ENCODE results near the gene SERPINE2. TPM values are rescaled to one million over a fixed set of nuclear protein-coding genes. Genes with fewer than 3 reads are reported as not detected.
A peak's percentile ranks its signal among the peaks of the same experiment; 100 is the strongest.

Gene SERPINE2
- total RNA-seq, 1 donor from 2014 or later: 86.1 TPM

DNA sequence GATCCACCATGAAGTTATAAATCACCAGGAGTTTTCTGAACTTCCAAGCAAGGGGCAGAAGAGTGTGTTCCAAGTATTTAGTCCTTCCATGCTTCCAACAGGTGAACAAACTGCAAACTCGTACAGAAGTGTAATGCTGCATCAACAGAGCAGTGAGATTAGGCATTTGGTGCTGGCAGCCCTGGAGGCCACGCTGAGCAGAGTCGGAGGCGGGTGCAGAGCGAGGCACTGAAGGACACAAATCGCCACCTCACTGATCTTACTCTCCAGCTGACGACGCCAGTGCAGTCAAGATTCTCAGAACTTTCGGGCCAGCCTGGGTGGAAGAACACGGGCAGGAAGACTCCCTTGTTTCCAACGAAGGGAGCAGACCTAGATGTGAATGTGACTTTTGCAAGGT lies 39.2 kb downstream of the SERPINE2 start:
- H3K27ac ChIP-seq: peak overlapping the region in 1 of 2 donors; percentile 63
- no peaks in the 10 kb centered on the region for H3K27me3 ChIP-seq
- no peak overlapping the region for H3K4me3 ChIP-seq
- H3K9me3 ChIP-seq: no peaks in the 10 kb centered on the region
- H3K36me3 ChIP-seq: no peaks in the 10 kb centered on the region
- peaks cover 0 to 5% of the 10 kb centered on the region in 2 donors for H3K4me1 ChIP-seq
- TF ChIP-seq, protein P1, sequence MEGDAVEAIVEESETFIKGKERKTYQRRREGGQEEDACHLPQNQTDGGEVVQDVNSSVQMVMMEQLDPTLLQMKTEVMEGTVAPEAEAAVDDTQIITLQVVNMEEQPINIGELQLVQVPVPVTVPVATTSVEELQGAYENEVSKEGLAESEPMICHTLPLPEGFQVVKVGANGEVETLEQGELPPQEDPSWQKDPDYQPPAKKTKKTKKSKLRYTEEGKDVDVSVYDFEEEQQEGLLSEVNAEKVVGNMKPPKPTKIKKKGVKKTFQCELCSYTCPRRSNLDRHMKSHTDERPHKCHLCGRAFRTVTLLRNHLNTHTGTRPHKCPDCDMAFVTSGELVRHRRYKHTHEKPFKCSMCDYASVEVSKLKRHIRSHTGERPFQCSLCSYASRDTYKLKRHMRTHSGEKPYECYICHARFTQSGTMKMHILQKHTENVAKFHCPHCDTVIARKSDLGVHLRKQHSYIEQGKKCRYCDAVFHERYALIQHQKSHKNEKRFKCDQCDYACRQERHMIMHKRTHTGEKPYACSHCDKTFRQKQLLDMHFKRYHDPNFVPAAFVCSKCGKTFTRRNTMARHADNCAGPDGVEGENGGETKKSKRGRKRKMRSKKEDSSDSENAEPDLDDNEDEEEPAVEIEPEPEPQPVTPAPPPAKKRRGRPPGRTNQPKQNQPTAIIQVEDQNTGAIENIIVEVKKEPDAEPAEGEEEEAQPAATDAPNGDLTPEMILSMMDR (IDR thresholded peaks at IDR 0.05): no peak
- intact Hi-C loops (cut with DNase I): no loop called here
- no peak for DNase-seq (ENCODE audit: low spot score in 2 of 2)

DNA sequence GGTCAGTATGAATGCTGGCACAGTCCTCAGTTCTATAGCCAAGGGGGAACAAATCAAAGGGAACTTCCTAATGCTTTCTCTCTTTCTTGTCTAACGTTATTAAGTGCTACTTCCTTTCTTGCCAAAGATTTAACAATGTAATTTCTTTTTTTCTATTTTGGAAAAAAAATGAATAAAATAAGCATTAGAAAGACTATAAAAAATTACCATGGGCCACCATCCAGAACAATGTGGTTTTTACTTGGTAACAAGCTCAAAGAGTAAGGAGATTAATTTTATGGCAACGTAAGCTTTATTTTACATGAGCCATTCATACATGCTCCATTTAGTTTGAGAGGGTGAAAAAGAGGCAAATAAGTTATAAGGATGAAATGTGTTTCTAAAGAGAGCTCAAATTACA lies 40.1 kb downstream of the SERPINE2 start:
- Histone ChIP-seq H3K36me3 (no peaks in the 10 kb centered on the region), H3K4me3 (no peak overlapping the region), H3K9me3 (no peaks in the 10 kb centered on the region), H3K4me1 (no peaks in the 10 kb centered on the region), H3K27ac (peak overlapping the region in 1 of 2 donors; percentile 63), H3K27me3 (no peaks in the 10 kb centered on the region)
- intact Hi-C loops (cut with DNase I): no loop called here
- DNase-seq (ENCODE audit: low spot score in 2 of 2): no peak
- TF ChIP-seq, protein P1 (IDR thresholded peaks at IDR 0.05): no peak

DNA sequence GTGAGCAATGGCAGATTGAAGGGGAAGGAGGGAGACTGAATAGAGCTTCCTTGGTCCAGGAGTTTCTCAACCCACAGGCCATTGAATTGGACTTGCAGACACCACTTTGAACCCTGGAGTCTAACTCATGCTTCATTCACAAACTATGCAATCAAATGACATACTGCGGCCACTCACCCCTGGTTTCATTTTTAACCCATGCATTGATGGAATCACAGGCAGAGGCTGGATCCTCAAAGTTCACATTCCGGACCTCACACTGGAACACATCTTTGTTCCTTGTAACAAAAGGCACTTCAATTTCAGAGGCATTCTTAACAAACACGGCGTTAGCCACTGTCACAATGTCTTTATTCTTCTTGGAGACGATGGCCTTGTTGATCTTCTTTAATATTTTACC lies 41.1 kb downstream of the SERPINE2 start:
- Histone ChIP-seq H3K4me3 (no peak overlapping the region), H3K9me3 (no peaks in the 10 kb centered on the region), H3K27me3 (no peaks in the 10 kb centered on the region), H3K27ac (no peak overlapping the region), H3K36me3 (no peaks in the 10 kb centered on the region), H3K4me1 (no peaks in the 10 kb centered on the region)
- intact Hi-C loops (cut with DNase I): no loop called here
- TF ChIP-seq, protein P1 (IDR thresholded peaks at IDR 0.05): no peak
- DNase-seq (ENCODE audit: low spot score in 2 of 2): no peak

DNA sequence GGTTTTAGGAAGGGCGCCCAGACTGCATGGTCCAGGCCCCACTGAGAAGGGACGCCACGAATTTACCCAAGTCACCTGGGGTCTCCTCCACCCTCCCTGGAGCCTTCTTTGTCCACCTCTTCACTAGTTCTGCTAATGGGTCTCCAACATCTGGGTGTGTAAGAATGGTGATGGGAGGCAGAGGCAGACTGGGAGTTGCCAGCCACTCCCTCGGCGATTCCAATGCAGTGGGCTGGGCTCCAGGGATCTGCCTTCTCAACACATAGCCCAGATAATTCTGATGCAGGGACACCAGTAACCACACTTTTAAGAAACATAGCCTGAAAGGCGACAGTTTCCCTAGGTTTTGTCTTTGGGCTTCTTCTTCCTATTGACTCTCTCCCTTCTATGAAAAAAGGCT lies 42.7 kb downstream of the SERPINE2 start:
- Histone ChIP-seq H3K27me3 (no peaks in the 10 kb centered on the region), H3K27ac (no peak overlapping the region), H3K36me3 (no peaks in the 10 kb centered on the region), H3K4me3 (no peak overlapping the region), H3K9me3 (no peaks in the 10 kb centered on the region), H3K4me1 (no peaks in the 10 kb centered on the region)
- intact Hi-C loops (cut with DNase I): no loop called here
- TF ChIP-seq, protein P1 (IDR thresholded peaks at IDR 0.05): no peak
- DNase-seq (ENCODE audit: low spot score in 2 of 2): no peak

DNA sequence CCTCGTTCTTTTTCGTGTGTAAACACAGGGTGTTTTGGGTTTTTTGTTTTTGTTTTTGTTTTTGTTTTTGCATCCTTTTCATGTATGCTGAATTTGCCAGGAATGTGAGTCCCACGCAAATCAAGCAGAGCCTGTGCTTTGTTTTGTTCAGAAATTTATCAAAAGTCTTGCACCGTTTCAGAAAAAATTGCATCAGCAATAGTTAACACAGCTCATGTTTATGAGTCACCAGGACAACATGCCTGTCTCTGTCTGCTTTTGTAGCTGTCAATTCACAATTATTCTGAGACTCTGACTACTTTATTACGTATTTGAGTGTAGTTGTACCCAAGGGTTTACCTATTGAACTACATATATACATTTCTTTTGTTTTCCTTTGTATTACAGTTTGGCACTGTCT lies 43.5 kb downstream of the SERPINE2 start:
- TF ChIP-seq, protein P1 (IDR thresholded peaks at IDR 0.05): no peak
- no peaks in the 10 kb centered on the region for H3K36me3 ChIP-seq
- DNase-seq (ENCODE audit: low spot score in 2 of 2): no peak
- intact Hi-C loops (cut with DNase I): loop anchor here (2.0 kb wide), 1 partner anchor 43 kb away; the partner anchor contains the start of gene SERPINE2
- H3K4me1 ChIP-seq: no peaks in the 10 kb centered on the region
- H3K27ac ChIP-seq: no peak overlapping the region
- H3K9me3 ChIP-seq: no peaks in the 10 kb centered on the region
- no peaks in the 10 kb centered on the region for H3K27me3 ChIP-seq
- H3K4me3 ChIP-seq: no peak overlapping the region

Data from ascending aorta (tissue), 2 donors.